ENCODE measurements around the gene TKTL1.
A peak's percentile ranks its signal among the peaks of the same experiment; 100 is the strongest.

The TKTL1 gene

GRCh38 chrX:154372612-154373022, 77.0 kb downstream of the TKTL1 start:
- in situ Hi-C loops (cut with HindIII; ENCODE audit: low pct_unique_long_range_greater_than_20kb, low sequenced_read_pairs): no loop called here
- no peak for DNase-seq (ENCODE audit: low read depth in 1 of 2, low spot score in 1 of 2)
- no peak for TF ChIP-seq JUND (IDR thresholded peaks at IDR 0.05; ENCODE audit: low read depth)

GRCh38 chrX:154373340-154374306, 78.0 kb downstream of the TKTL1 start:
- no peak for TF ChIP-seq JUND (IDR thresholded peaks at IDR 0.05; ENCODE audit: low read depth)
- DNase-seq (ENCODE audit: low read depth in 1 of 2, low spot score in 1 of 2): peak; percentile 58 to 80
- in situ Hi-C loops (cut with HindIII; ENCODE audit: low pct_unique_long_range_greater_than_20kb, low sequenced_read_pairs): no loop called here

GRCh38 chrX:154374313-154375155, 78.9 kb downstream of the TKTL1 start, which contains the start of gene FLNA:
FLNA (minus strand) TSS chrX:154374634; CDS start chrX:154371245, 3,389 bp downstream.
- no peak for TF ChIP-seq JUND (IDR thresholded peaks at IDR 0.05; ENCODE audit: low read depth)
- peak in 1 of 2 experiments; percentile 64 for DNase-seq (ENCODE audit: low read depth in 1 of 2, low spot score in 1 of 2)
- in situ Hi-C loops (cut with HindIII; ENCODE audit: low pct_unique_long_range_greater_than_20kb, low sequenced_read_pairs): no loop called here

GRCh38 chrX:154375156-154375504, 79.5 kb downstream of the TKTL1 start:
- TF ChIP-seq JUND (IDR thresholded peaks at IDR 0.05; ENCODE audit: low read depth): no peak
- peak in 1 of 2 experiments; percentile 64 for DNase-seq (ENCODE audit: low read depth in 1 of 2, low spot score in 1 of 2)
- in situ Hi-C loops (cut with HindIII; ENCODE audit: low pct_unique_long_range_greater_than_20kb, low sequenced_read_pairs): no loop called here

GRCh38 chrX:154376774-154377173, 81.2 kb downstream of the TKTL1 start:
- no peak for TF ChIP-seq JUND (IDR thresholded peaks at IDR 0.05; ENCODE audit: low read depth)
- in situ Hi-C loops (cut with HindIII; ENCODE audit: low pct_unique_long_range_greater_than_20kb, low sequenced_read_pairs): no loop called here
- DNase-seq (ENCODE audit: low read depth in 1 of 2, low spot score in 1 of 2): no peak

- peak; percentile 46 to 54 for DNase-seq (ENCODE audit: low read depth in 1 of 2, low spot score in 1 of 2)
- in situ Hi-C loops (cut with HindIII; ENCODE audit: low pct_unique_long_range_greater_than_20kb, low sequenced_read_pairs): no loop called here
- no peak for TF ChIP-seq JUND (IDR thresholded peaks at IDR 0.05; ENCODE audit: low read depth)
Observed at GRCh38 chrX:154378059-154378798, 82.6 kb downstream of the TKTL1 start.

GRCh38 chrX:154378799-154379568, 83.4 kb downstream of the TKTL1 start, which contains the start of gene EMD:
EMD (plus strand) TSS chrX:154379295; CDS start chrX:154379485, 190 bp downstream.
- peak; percentile 63 to 96 for DNase-seq (ENCODE audit: low read depth in 1 of 2, low spot score in 1 of 2)
- TF ChIP-seq JUND (IDR thresholded peaks at IDR 0.05; ENCODE audit: low read depth): no peak
- in situ Hi-C loops (cut with HindIII; ENCODE audit: low pct_unique_long_range_greater_than_20kb, low sequenced_read_pairs): no loop called here

- in situ Hi-C loops (cut with HindIII; ENCODE audit: low pct_unique_long_range_greater_than_20kb, low sequenced_read_pairs): no loop called here
- no peak for DNase-seq (ENCODE audit: low read depth in 1 of 2, low spot score in 1 of 2)
Observed at GRCh38 chrX:154379569-154379951, 84.0 kb downstream of the TKTL1 start.

More at GRCh38 chrX:154379569-154379951, 84.0 kb downstream of the TKTL1 start:
- no peak for TF ChIP-seq JUND (IDR thresholded peaks at IDR 0.05; ENCODE audit: low read depth)
